Lung (tissue), 12 donors: ENCODE results near the gene ITGA1. TPM values are rescaled to one million over a fixed set of nuclear protein-coding genes. Genes with fewer than 3 reads are reported as not detected.
A peak's percentile ranks its signal among the peaks of the same experiment; 100 is the strongest.

Source experiments
- ATAC-seq: fragments of 200-7000 bp; cut with Tn5 transposase; one replicate; pipeline ENCODE4 v1.9.1; 2020; ENCODE audit warnings: moderate number of reproducible peaks; ENCODE audit not compliant: insufficient read depth, low FRiP score
- DNase-seq, 3 donors: peaks; one replicate each; pipeline ENCODE4 v3.0.0-alpha.2; 2013 to 2017
- H3K27ac ChIP-seq, 2 donors: one replicate each; pipeline ENCODE4 v1.5.1; 2013; ENCODE audit warnings: mild to moderate bottlenecking in 2 of 2, moderate library complexity in 2 of 2, control low read depth in 1 of 2, inconsistent platforms in 1 of 2, low read depth in 1 of 2, low read length in 1 of 2
- H3K27me3 ChIP-seq, 3 donors: one replicate each; pipeline ENCODE4 v1.5.1; 2013; ENCODE audit warnings: low read length in 2 of 3; ENCODE audit not compliant: control insufficient read depth in 3 of 3, insufficient read depth in 3 of 3
- H3K36me3 ChIP-seq, 4 donors: one replicate each; pipeline ENCODE4 v1.5.1; 2013; ENCODE audit warnings: low read length in 4 of 4, mild to moderate bottlenecking in 1 of 4, moderate library complexity in 1 of 4; ENCODE audit not compliant: control insufficient read depth in 4 of 4, insufficient read depth in 4 of 4
- H3K4me1 ChIP-seq, 5 donors: one replicate each; pipeline ENCODE4 v1.5.1; 2013; ENCODE audit warnings: low read length in 5 of 5, mild to moderate bottlenecking in 2 of 5, moderate library complexity in 1 of 5; ENCODE audit not compliant: control insufficient read depth in 5 of 5, insufficient read depth in 5 of 5
- H3K4me3 ChIP-seq: one replicate; pipeline ENCODE4 v1.5.1; 2013; ENCODE audit warnings: mild to moderate bottlenecking, control low read depth, moderate library complexity
- H3K9ac ChIP-seq, 2 donors: one replicate each; pipeline ENCODE4 v1.5.1; 2013; ENCODE audit warnings: low read length in 2 of 2, control low read depth in 1 of 2; ENCODE audit not compliant: insufficient read depth in 1 of 2
- H3K9me3 ChIP-seq, 4 donors: one replicate each; pipeline ENCODE4 v1.5.1; 2013; ENCODE audit warnings: low read length in 3 of 4, mild to moderate bottlenecking in 1 of 4, moderate library complexity in 1 of 4; ENCODE audit not compliant: control insufficient read depth in 4 of 4, insufficient read depth in 3 of 4
- WGBS, 2 donors: extraction: QIAGEN DNeasy Blood & Tissue Kit; methylation state at CpG; one replicate each; pipeline ENCODE4 v1.1.7; 2013; 5-methylcytosine and 5-hydroxymethylcytosine counted together
- polyA plus RNA-seq, 2 donors: library from polyadenylated mRNA; stranded (reverse); fragments of 200-250 nt; gene quantifications; one replicate each; pipeline ENCODE4 v1.2.1, GENCODE V29; 2013
- total RNA-seq, 2 donors: library from RNA; depleted of rRNA in 1 of 2; stranded (reverse); fragments of >200 nt in 1 of 2; gene quantifications; one replicate each; pipeline ENCODE4 v1.2.1, GENCODE V29; 2014 to 2021
- TF ChIP-seq, protein P1 (sequence below): IDR thresholded peaks from 2 replicates; pipeline ENCODE4 v1.5.1; 2012; ENCODE audit warnings: mild to moderate bottlenecking; ENCODE audit errors: control extremely low read depth, extremely low read depth
- donor health status: control.
- donor health status: control.
- donor health status: Bipolar disorder and iron deficiency.
- donor health status: healthy.
- donor health status: DM: yes; HTN: yes; CAD: no.

The ITGA1 gene
- total and polyA plus RNA-seq, 4 donors, result 8.8 to 119 (median 47.6) TPM

- no peaks in the 10 kb centered on the region for H3K27me3 ChIP-seq
- H3K4me1 ChIP-seq, result peaks cover 0 to 3% (median 0%) of the 10 kb centered on the region in 5 donors
- no peak for ATAC-seq
- no peak overlapping the region for H3K27ac ChIP-seq
- H3K9me3 ChIP-seq, result no peaks in the 10 kb centered on the region
- no peak overlapping the region for H3K9ac ChIP-seq
- H3K4me3 ChIP-seq, result no peak overlapping the region
- TF ChIP-seq, protein P1, sequence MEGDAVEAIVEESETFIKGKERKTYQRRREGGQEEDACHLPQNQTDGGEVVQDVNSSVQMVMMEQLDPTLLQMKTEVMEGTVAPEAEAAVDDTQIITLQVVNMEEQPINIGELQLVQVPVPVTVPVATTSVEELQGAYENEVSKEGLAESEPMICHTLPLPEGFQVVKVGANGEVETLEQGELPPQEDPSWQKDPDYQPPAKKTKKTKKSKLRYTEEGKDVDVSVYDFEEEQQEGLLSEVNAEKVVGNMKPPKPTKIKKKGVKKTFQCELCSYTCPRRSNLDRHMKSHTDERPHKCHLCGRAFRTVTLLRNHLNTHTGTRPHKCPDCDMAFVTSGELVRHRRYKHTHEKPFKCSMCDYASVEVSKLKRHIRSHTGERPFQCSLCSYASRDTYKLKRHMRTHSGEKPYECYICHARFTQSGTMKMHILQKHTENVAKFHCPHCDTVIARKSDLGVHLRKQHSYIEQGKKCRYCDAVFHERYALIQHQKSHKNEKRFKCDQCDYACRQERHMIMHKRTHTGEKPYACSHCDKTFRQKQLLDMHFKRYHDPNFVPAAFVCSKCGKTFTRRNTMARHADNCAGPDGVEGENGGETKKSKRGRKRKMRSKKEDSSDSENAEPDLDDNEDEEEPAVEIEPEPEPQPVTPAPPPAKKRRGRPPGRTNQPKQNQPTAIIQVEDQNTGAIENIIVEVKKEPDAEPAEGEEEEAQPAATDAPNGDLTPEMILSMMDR, result no peak
- peaks cover 0 to 8% (median 4%) of the 10 kb centered on the region in 4 donors for H3K36me3 ChIP-seq
- 94 to 95% methylated on average over 4 of the region's 4 CpGs for WGBS, 2 donors
- no peak for DNase-seq
Observed at GRCh38 chr5:52883110-52883509, 95.4 kb downstream of the ITGA1 start.

- TF ChIP-seq, protein P1, result no peak
- Histone ChIP-seq H3K9me3 (no peaks in the 10 kb centered on the region), H3K27me3 (no peaks in the 10 kb centered on the region), H3K36me3 (peaks cover 2 to 12% (median 6%) of the 10 kb centered on the region in 4 donors), H3K4me3 (no peak overlapping the region), H3K27ac (no peak overlapping the region), H3K9ac (no peak overlapping the region), H3K4me1 (peaks cover 0 to 3% (median 0%) of the 10 kb centered on the region in 5 donors)
- WGBS, 2 donors, result 73 to 85% methylated on average over 1 of the region's 1 CpG
- ATAC-seq, result no peak
- no peak for DNase-seq
Observed at GRCh38 chr5:52884453-52884852, 96.7 kb downstream of the ITGA1 start.

DNA sequence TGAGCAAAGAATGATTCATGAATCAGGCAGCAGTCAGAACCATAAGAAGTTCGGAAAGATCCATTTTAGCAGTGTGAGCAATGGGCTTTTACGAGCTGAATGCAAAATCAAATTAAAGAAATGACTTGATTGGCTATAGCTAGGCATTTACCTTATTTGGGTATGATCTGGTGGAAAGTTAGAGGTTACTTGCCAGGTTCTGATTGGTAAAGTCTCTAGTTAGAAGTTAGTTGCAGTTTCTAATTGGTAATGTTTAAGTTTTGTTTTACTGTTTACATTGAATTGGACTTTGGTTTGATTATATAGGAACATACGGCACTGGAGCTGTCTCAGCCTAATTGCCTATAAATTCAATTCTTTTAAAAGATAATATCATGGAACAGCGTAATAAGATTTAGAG lies 97.9 kb downstream of the ITGA1 start:
- WGBS, 2 donors, result 96 to 97% methylated on average over 4 of the region's 4 CpGs
- Histone ChIP-seq H3K27me3 (no peaks in the 10 kb centered on the region), H3K4me1 (peaks cover 0 to 3% (median 0%) of the 10 kb centered on the region in 5 donors), H3K4me3 (no peak overlapping the region), H3K9me3 (no peaks in the 10 kb centered on the region), H3K27ac (no peak overlapping the region), H3K36me3 (peaks cover 2 to 12% (median 6%) of the 10 kb centered on the region in 4 donors), H3K9ac (no peak overlapping the region)
- DNase-seq (no peak), ATAC-seq (no peak)
- TF ChIP-seq, protein P1, result no peak

GRCh38 chr5:52886206-52886605 lies 98.5 kb downstream of the ITGA1 start:
- Histone ChIP-seq H3K36me3 (peaks cover 2 to 16% (median 6%) of the 10 kb centered on the region in 4 donors), H3K9me3 (no peaks in the 10 kb centered on the region), H3K27me3 (no peaks in the 10 kb centered on the region), H3K27ac (no peak overlapping the region), H3K4me3 (no peak overlapping the region), H3K9ac (no peak overlapping the region), H3K4me1 (peaks cover 0 to 3% (median 0%) of the 10 kb centered on the region in 5 donors)
- DNase-seq (peak in 1 of 3 donors; percentile 39), ATAC-seq (no peak)
- 86 to 87% methylated on average over 2 of the region's 2 CpGs for WGBS, 2 donors
- TF ChIP-seq, protein P1, result no peak
